Skeletal muscle satellite cell (primary cell): ENCODE results near the gene DIPK1A.
A peak's percentile ranks its signal among the peaks of the same experiment; 100 is the strongest.

ENCODE experiments used
- H3K27me3 ChIP-seq: 2 replicates; pipeline ENCODE4 v1.7.0; 2013; ENCODE audit warnings: low read length; ENCODE audit not compliant: control insufficient read depth, insufficient read depth
- H3K36me3 ChIP-seq: 2 replicates; pipeline ENCODE4 v1.7.0; 2013; ENCODE audit warnings: mild to moderate bottlenecking, control low read depth, low read length; ENCODE audit not compliant: insufficient read depth
- H3K4me1 ChIP-seq: 2 replicates; pipeline ENCODE4 v1.7.0; 2013; ENCODE audit warnings: low read length; ENCODE audit not compliant: control insufficient read depth, insufficient read depth
- H3K4me2 ChIP-seq: 2 replicates; pipeline ENCODE4 v1.7.0; 2013; ENCODE audit warnings: mild to moderate bottlenecking, low read length
- H3K4me3 ChIP-seq: 2 replicates; pipeline ENCODE4 v1.7.0; 2013; ENCODE audit warnings: low read length
- H3K9ac ChIP-seq: 2 replicates; pipeline ENCODE4 v1.7.0; 2013; ENCODE audit warnings: mild to moderate bottlenecking, low read depth, low read length, moderate library complexity
- H3K9me3 ChIP-seq: replicated peaks from 2 replicates; pipeline ENCODE4 v1.7.0; 2013; ENCODE audit warnings: mild to moderate bottlenecking, control low read depth, low read length

The DIPK1A gene

DNA sequence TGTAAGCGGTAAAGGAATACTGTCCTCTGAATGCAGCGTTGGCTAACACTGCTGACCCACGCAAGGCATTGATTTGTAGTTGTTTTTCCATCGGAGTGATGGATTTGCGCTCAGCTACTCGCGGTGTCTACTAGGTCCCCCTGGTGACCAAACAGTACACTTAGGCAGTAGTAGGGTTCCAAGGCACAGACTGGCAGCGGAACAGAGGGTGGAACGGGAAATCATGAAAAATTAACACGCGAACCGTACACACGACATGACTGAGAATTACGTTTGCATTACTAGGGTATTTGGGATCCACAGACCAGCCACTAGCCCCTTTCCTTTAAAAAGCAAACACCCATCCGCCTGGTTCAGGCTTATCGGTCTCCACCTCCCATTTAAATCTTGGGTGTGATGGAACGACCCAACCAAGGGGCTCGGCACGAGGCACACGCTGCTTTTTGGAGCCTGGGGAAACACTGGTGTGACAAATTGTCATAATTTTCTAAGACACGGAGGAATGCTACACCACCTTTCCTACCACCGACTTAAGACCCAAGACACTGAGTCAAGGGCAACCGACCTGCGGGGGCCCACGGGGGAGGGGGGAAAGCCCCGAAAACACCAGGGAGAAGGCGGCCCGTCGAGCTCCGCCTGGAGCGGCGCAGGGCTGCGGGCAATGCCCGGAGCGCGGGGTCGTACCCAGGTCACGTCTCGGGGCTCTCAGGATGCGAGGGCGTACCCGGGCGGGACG lies 699 bp downstream of the DIPK1A start:
- Histone ChIP-seq H3K27me3 (peaks cover 17% of the 10 kb centered on the region), H3K4me1 (peaks cover 13% of the 10 kb centered on the region), H3K36me3 (no peaks in the 10 kb centered on the region), H3K4me3 (peak overlapping the region; percentile 90), H3K4me2 (peak overlapping the region; percentile 98), H3K9ac (peak overlapping the region; percentile 81), H3K9me3 (no peaks in the 10 kb centered on the region)

DNA sequence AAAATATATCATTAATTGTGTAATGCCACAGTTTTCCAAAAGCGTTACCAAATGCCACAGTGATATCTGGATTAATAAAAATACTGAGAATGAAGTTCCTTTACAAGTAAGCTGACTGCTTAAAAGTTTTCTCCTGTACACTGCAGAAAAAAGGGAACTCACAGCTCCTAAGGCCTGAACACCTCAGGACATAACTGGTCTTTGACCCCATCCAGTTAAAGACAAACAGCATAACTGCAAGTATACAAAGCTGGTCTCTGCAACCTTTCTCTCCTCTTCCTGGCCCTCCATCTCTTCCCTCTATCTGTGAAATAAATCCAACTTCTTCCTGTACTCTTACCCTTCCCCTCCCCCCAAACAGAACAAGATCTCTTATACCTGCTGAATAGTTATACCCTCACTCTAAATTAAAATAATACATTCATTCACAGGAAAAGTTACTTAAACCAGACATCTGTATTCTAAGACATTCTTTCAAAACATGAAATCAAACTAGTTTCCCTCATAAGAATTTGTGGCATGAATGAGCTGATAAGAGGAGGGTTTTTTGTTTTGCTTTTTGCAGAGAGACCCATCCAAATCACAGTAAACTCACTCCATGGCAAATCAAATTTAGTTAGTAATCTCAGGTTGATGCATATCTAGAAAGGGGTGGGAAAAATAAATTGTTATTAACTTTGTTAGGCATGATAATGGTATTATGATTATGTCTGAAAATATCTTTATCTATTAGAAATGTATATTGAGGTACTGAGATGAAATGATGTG lies 2.9 kb downstream of the DIPK1A start:
- Histone ChIP-seq H3K4me1 (peaks cover 13% of the 10 kb centered on the region), H3K9me3 (no peaks in the 10 kb centered on the region), H3K9ac (no peak overlapping the region), H3K4me3 (no peak overlapping the region), H3K4me2 (no peak overlapping the region), H3K27me3 (peaks cover 6% of the 10 kb centered on the region), H3K36me3 (no peaks in the 10 kb centered on the region)

DNA sequence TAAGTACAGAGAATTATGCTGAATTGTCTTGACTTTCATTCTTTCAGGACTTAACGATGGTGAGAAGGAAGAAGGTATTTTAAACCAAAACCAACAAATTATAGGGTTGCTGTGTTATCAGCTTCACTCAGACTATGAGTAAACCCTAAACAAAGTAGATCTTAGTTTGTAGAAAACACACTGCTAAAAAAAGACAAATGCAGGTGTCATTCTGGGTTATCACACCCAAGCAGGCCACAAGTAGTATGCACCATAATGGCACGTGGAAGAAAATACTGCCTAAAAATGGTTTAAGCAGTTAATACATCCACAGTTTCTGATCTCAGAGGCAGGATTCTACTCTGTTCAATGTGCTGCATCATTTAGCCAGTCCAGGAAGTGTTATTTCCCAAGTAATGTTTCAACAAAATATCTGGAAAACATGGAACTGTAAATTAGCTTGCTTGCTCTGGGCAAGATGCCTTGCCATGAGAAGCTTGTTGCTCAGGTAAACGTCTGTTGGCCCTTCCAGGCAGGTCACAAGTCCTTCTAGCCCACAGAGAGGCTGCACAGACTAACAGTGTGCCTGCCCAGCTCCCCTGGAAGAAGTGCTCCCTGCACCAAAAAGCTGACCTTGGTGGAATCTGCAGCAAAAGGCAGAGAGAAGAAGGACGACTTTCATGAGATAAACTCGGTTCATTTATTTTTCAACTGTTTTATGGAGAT lies 4.1 kb downstream of the DIPK1A start:
- H3K4me2 ChIP-seq, result no peak overlapping the region
- H3K27me3 ChIP-seq, result peaks cover 6% of the 10 kb centered on the region
- no peaks in the 10 kb centered on the region for H3K36me3 ChIP-seq
- H3K4me3 ChIP-seq, result no peak overlapping the region
- no peak overlapping the region for H3K9ac ChIP-seq
- H3K4me1 ChIP-seq, result peaks cover 9% of the 10 kb centered on the region
- no peaks in the 10 kb centered on the region for H3K9me3 ChIP-seq

DNA sequence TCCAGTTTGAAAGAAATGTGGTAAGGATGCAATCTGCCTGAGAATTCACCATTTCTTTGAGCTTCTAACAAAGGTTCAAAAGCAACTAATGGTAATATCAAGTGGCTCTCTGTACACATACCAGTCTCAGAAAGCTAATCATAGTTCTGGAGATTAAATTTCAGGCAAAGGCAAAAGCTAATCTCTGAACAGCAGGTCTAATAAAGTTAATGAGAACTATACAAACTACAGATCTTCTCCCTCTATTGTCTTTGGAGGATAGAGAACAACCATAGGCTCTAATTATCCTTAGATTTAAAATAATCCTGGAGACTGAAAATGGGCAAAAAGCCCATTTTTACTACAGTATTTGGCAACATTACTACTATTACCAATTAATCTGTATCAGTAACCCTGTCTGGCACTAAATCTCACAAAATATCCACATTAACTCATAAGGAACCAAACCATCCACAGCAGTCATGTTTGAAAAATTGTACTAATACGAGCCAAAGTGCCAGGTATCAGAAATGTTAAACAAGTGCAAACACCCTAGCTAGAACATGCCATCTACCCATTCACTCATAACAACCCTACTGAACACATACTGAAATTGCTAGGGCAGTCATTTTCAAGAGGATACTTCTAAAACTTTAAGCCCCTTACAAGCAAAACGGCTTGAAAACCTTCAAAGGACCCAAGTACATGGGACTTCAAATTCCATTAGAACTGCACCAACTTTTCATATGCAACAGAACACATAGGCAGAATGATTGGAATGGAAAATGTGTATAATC lies 4.8 kb downstream of the DIPK1A start:
- H3K4me1 ChIP-seq, result peaks cover 10% of the 10 kb centered on the region

DNA sequence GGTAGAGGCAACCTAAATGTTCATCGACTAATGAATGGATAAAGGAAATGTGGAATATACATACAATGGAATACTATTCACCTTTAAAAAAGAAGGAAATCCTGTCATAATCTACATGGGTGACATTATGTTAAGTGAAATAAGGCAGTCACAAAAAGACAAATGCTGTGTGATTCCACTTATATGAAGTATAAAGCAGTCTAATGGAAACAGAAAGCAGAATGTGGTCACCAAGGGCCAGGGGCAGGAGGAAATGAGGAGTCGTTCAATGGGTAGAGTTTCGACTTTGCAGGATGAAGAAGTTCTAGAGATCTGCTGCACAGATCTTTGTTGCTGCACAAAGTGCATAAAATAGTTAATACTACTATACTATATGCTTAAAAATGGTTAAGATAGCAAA lies 7.8 kb downstream of the DIPK1A start:
- no peaks in the 10 kb centered on the region for H3K36me3 ChIP-seq
- H3K4me2 ChIP-seq, result no peak overlapping the region
- H3K9ac ChIP-seq, result no peak overlapping the region
- peaks cover 20% of the 10 kb centered on the region for H3K4me1 ChIP-seq
- H3K27me3 ChIP-seq, result peaks cover 6% of the 10 kb centered on the region
- H3K9me3 ChIP-seq, result no peaks in the 10 kb centered on the region
- H3K4me3 ChIP-seq, result no peak overlapping the region

More for the DNA sequence above, 4.8 kb downstream of the DIPK1A start:
- H3K36me3 ChIP-seq, result no peaks in the 10 kb centered on the region
- no peak overlapping the region for H3K9ac ChIP-seq
- no peaks in the 10 kb centered on the region for H3K9me3 ChIP-seq
- no peak overlapping the region for H3K4me2 ChIP-seq
- H3K4me3 ChIP-seq, result no peak overlapping the region
- peaks cover 6% of the 10 kb centered on the region for H3K27me3 ChIP-seq

DNA sequence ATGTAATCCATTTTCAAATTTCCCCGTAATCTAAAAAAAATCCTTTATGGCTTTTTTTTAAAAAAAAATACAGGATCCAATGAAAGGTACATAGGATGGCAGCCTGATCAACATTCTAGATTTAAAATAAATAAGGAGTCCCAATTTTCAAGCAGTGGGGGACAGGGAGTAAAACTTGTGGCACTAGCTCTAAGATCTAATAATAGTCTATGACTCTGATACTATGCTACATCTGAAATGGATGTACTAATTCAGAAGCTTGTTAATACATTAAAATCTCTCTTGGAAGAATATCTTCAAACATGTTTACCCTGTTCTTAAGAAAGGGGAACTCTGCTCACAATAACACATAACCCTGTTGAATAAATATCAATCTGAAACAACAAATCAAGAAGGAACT lies 8.5 kb downstream of the DIPK1A start:
- H3K9ac ChIP-seq, result no peak overlapping the region
- no peak overlapping the region for H3K4me3 ChIP-seq
- peaks cover 6% of the 10 kb centered on the region for H3K27me3 ChIP-seq
- no peak overlapping the region for H3K4me2 ChIP-seq
- peaks cover 20% of the 10 kb centered on the region for H3K4me1 ChIP-seq
- H3K36me3 ChIP-seq, result no peaks in the 10 kb centered on the region
- no peaks in the 10 kb centered on the region for H3K9me3 ChIP-seq

DNA sequence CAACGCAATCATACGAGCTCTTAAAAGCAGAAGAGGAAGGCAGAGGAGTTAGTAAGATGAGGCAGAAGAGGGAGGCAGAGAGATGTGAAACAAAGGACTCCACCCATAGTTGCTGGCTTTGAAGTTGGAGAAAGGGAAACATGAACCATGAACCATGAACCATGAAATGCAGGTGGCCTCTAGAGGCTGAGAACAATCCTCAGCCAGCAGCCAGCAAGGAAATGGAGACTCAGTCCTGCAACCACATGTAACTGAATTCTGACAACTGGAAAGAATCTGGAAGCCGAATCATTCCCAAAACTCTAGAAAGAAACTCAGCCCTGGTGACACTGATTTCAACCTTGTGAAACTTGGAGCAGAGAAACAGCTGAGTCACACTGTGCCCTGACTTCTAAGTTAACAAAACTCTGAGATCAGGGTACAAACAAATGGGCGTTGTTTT lies 10.1 kb downstream of the DIPK1A start:
- Histone ChIP-seq H3K4me2 (peak overlapping the region; percentile 64), H3K9me3 (no peaks in the 10 kb centered on the region), H3K9ac (peak overlapping the region; percentile 28), H3K27me3 (no peaks in the 10 kb centered on the region), H3K4me3 (peak overlapping the region; percentile 31), H3K36me3 (no peaks in the 10 kb centered on the region), H3K4me1 (peaks cover 20% of the 10 kb centered on the region)

DNA sequence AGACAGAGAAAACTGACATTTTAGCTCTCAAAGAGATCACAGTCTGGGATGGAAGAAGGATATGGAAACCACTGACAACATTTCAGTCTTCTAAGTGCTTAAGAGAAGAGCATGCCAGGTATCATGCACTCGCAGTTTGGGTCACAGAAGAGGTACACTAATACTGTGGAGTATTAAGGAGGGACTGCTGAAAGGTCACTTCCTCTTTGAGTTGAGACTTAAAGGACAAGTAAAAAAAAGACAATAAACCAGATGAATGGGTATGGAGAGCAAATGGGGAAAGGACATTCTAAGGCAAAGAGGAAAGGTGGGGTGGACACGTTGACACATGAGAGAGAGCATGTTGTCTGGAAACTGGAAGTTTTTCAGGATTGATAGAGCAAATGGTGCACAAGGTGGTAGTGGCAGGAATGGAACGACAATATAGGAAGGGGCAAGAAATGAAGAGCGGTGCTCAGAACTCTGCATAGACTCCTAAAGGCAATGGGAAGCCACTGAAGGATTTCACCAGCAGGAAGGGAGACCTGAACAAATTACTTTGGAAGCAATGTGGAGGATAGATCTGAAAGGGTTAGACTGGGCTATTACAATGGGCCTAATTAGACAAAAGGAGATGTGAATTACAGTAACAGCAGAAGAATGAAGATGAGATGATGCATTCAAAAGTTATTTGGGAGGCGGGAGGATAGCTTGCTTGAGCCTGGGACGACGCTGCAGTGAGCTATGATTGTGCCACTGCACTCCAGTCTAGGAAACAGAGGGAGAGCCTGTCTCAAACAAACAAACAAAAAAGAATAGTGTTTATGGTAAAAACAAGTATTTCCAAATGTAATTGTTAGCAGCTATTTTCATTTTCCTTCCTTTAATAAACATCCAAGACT lies 11.1 kb downstream of the DIPK1A start:
- Histone ChIP-seq H3K27me3 (no peaks in the 10 kb centered on the region), H3K4me1 (peaks cover 20% of the 10 kb centered on the region), H3K4me2 (peak overlapping the region; percentile 64), H3K36me3 (no peaks in the 10 kb centered on the region), H3K9ac (no peak overlapping the region), H3K9me3 (no peaks in the 10 kb centered on the region), H3K4me3 (no peak overlapping the region)

DNA sequence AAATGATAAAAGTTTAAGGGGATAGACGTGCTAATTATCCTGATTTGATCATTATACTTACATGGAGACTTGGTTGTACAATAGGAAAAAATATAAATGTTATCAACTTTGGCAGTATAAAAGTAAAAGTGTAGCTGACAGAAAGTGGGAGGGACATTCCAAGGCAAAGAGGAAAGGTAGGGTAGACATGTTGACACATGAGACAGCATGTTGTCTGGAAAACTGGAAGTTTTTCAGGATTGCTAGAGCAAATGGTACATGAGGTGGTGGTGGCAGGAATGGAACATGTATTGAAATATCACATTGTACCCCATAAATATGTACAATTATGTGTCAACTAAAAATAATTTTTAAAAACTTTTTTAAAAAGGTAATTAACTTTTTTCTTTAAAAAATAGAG lies 13.2 kb downstream of the DIPK1A start:
- peaks cover 20% of the 10 kb centered on the region for H3K4me1 ChIP-seq
- H3K27me3 ChIP-seq, result no peaks in the 10 kb centered on the region
- H3K4me2 ChIP-seq, result no peak overlapping the region
- H3K9me3 ChIP-seq, result no peaks in the 10 kb centered on the region
- H3K36me3 ChIP-seq, result no peaks in the 10 kb centered on the region
- H3K9ac ChIP-seq, result no peak overlapping the region
- no peak overlapping the region for H3K4me3 ChIP-seq

DNA sequence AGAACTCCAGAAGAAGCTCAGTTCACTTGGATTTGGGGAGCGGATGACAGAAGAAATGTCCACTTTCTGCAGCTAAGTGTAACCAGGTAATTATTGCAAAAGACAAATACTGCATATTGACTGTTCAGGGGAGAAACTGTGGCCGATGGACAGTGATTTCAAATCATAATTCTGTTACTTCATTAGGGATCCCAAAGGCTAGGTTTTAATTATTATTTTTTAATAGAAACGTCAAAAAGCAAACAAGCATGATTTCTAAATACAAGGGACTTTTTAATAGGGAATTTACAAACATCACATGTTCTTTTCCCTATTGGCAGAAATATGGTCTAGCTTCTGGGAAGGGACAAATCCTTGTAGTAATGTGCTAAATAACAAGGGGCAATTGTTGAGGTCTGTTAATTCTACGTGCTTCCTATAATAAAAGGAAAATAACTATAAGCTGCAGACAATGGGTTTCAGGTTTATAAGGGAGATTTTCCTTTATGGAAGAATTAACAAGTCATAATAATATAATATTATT lies 15.5 kb downstream of the DIPK1A start:
- Histone ChIP-seq H3K9me3 (no peaks in the 10 kb centered on the region), H3K9ac (no peak overlapping the region), H3K27me3 (no peaks in the 10 kb centered on the region), H3K36me3 (no peaks in the 10 kb centered on the region), H3K4me1 (peaks cover 8% of the 10 kb centered on the region), H3K4me3 (no peak overlapping the region), H3K4me2 (no peak overlapping the region)
